GM21723 (cell line): ENCODE results near the gene TMEM247.
"Not testable (repeated sequence)": the region's sequence is repeated elsewhere in the genome, so short reads cannot be mapped to it uniquely, and the experiment has no call there.

Experiments
- ATAC-seq: cut with Tn5 transposase; IDR thresholded peaks from one replicate; pipeline ENCODE4 v1.9.1; 2021; ENCODE audit warnings: mild to moderate bottlenecking, moderate library complexity; ENCODE audit not compliant: unreplicated experiment

Gene TMEM247

GRCh38 chr2:46508759-46509158 is 29.4 kb downstream of the TMEM247 start:
- ATAC-seq = no peak

- ATAC-seq = no peak
Observed at GRCh38 chr2:46509804-46510203, 30.4 kb downstream of the TMEM247 start.

- ATAC-seq = no peak
Observed at GRCh38 chr2:46510598-46511177, 31.3 kb downstream of the TMEM247 start.

- ATAC-seq = no peak
Observed at GRCh38 chr2:46512185-46512584, 32.8 kb downstream of the TMEM247 start.

- no peak for ATAC-seq
Observed at GRCh38 chr2:46514738-46515137, 35.4 kb downstream of the TMEM247 start.

GRCh38 chr2:46517485-46517884 is 38.1 kb downstream of the TMEM247 start:
- no peak for ATAC-seq

- no peak for ATAC-seq
Observed at GRCh38 chr2:46518861-46519260, 39.5 kb downstream of the TMEM247 start.

GRCh38 chr2:46519265-46519664 is 39.9 kb downstream of the TMEM247 start:
- ATAC-seq = no peak

- ATAC-seq = no peak
Observed at GRCh38 chr2:46520130-46520711, 40.9 kb downstream of the TMEM247 start.

- ATAC-seq = no peak
Observed at GRCh38 chr2:46521215-46521683, 41.9 kb downstream of the TMEM247 start.

- ATAC-seq = not testable (repeated sequence)
Observed at GRCh38 chr2:46522385-46522784, 43.0 kb downstream of the TMEM247 start.

GRCh38 chr2:46525522-46526155 is 46.3 kb downstream of the TMEM247 start:
- ATAC-seq = no peak

- no peak for ATAC-seq
Observed at GRCh38 chr2:46528880-46529279, 49.5 kb downstream of the TMEM247 start.

- no peak for ATAC-seq
Observed at GRCh38 chr2:46530639-46531038, 51.3 kb downstream of the TMEM247 start.

- ATAC-seq = no peak
Observed at GRCh38 chr2:46531863-46532262, 52.5 kb downstream of the TMEM247 start.
